Memory B cell (primary cell): Measurements from ENCODE around the gene HIVEP3.
"Not testable (repeated sequence)": the region's sequence is repeated elsewhere in the genome, so short reads cannot be mapped to it uniquely, and the experiment has no call there.

Experiments used
- ATAC-seq: fragments of 150-1000 bp; cut with Tn5 transposase; 2 replicates; pipeline ENCODE4 v1.10.0; 2021; ENCODE audit warnings: low read depth, mild to moderate bottlenecking, moderate library complexity
- DNase-seq, 2 donors: peaks; one replicate each; pipeline ENCODE4 v3.0.0; 2022; ENCODE audit warnings: low spot score in 2 of 2
- H3K27ac Mint-ChIP-seq: one replicate; pipeline ENCODE4 v1.8.0; 2022; ENCODE audit warnings: mild to moderate bottlenecking, moderate library complexity, mixed read lengths
- H3K27me3 Mint-ChIP-seq: one replicate; pipeline ENCODE4 v1.8.0; 2022; ENCODE audit warnings: mixed read lengths
- H3K36me3 Mint-ChIP-seq: one replicate; pipeline ENCODE4 v1.8.0; 2022; ENCODE audit warnings: mild to moderate bottlenecking, mixed read lengths
- H3K4me1 Mint-ChIP-seq: one replicate; pipeline ENCODE4 v1.8.0; 2022; ENCODE audit warnings: mixed read lengths
- H3K4me3 Mint-ChIP-seq: one replicate; pipeline ENCODE4 v1.8.0; 2022; ENCODE audit warnings: mild to moderate bottlenecking, moderate library complexity, mixed read lengths
- H3K9me3 Mint-ChIP-seq: one replicate; pipeline ENCODE4 v1.8.0; 2022; ENCODE audit warnings: mixed read lengths

The HIVEP3 gene

GRCh38 chr1:41709873-41710272 is 208.8 kb downstream of the HIVEP3 start:
- Mint-ChIP-seq H3K36me3 (no peaks in the 10 kb centered on the region), H3K4me3 (no peak overlapping the region), H3K4me1 (peaks cover 10% of the 10 kb centered on the region), H3K27ac (no peak overlapping the region), H3K9me3 (no peaks in the 10 kb centered on the region), H3K27me3 (peaks cover 1% of the 10 kb centered on the region)
- DNase-seq (no peak), ATAC-seq (no peak)

GRCh38 chr1:41709331-41709730 is 209.4 kb downstream of the HIVEP3 start:
- H3K4me1 Mint-ChIP-seq: peaks cover 10% of the 10 kb centered on the region
- peaks cover 1% of the 10 kb centered on the region for H3K27me3 Mint-ChIP-seq
- no peak overlapping the region for H3K4me3 Mint-ChIP-seq
- no peak for ATAC-seq
- H3K9me3 Mint-ChIP-seq: no peaks in the 10 kb centered on the region
- no peak overlapping the region for H3K27ac Mint-ChIP-seq
- no peaks in the 10 kb centered on the region for H3K36me3 Mint-ChIP-seq
- no peak for DNase-seq

GRCh38 chr1:41708332-41708731 is 210.4 kb downstream of the HIVEP3 start:
- peaks cover 10% of the 10 kb centered on the region for H3K4me1 Mint-ChIP-seq
- peaks cover 1% of the 10 kb centered on the region for H3K27me3 Mint-ChIP-seq
- peak; percentile 64 for ATAC-seq
- H3K9me3 Mint-ChIP-seq: no peaks in the 10 kb centered on the region
- no peak overlapping the region for H3K4me3 Mint-ChIP-seq
- no peaks in the 10 kb centered on the region for H3K36me3 Mint-ChIP-seq
- no peak overlapping the region for H3K27ac Mint-ChIP-seq
- no peak for DNase-seq

- Mint-ChIP-seq H3K9me3 (no peaks in the 10 kb centered on the region), H3K4me1 (peaks cover 10% of the 10 kb centered on the region), H3K27me3 (peaks cover 1% of the 10 kb centered on the region), H3K4me3 (no peak overlapping the region), H3K36me3 (no peaks in the 10 kb centered on the region), H3K27ac (no peak overlapping the region)
- ATAC-seq: no peak
- DNase-seq: no peak
Observed at GRCh38 chr1:41707793-41708192, 210.9 kb downstream of the HIVEP3 start.

GRCh38 chr1:41705798-41706197 is 212.9 kb downstream of the HIVEP3 start:
- Mint-ChIP-seq H3K9me3 (no peaks in the 10 kb centered on the region), H3K36me3 (no peaks in the 10 kb centered on the region), H3K4me1 (peaks cover 10% of the 10 kb centered on the region), H3K4me3 (no peak overlapping the region), H3K27me3 (peaks cover 1% of the 10 kb centered on the region), H3K27ac (no peak overlapping the region)
- DNase-seq: no peak
- no peak for ATAC-seq

GRCh38 chr1:41704196-41704595 is 214.5 kb downstream of the HIVEP3 start:
- Mint-ChIP-seq H3K4me1 (peaks cover 14% of the 10 kb centered on the region), H3K9me3 (no peaks in the 10 kb centered on the region), H3K27ac (no peak overlapping the region), H3K27me3 (peaks cover 1% of the 10 kb centered on the region), H3K36me3 (no peaks in the 10 kb centered on the region), H3K4me3 (no peak overlapping the region)
- ATAC-seq (no peak), DNase-seq (no peak)

- Mint-ChIP-seq H3K27ac (no peak overlapping the region), H3K36me3 (no peaks in the 10 kb centered on the region), H3K4me3 (no peak overlapping the region), H3K27me3 (peaks cover 1% of the 10 kb centered on the region), H3K9me3 (no peaks in the 10 kb centered on the region), H3K4me1 (peaks cover 20% of the 10 kb centered on the region)
- ATAC-seq: no peak
- DNase-seq: no peak
Observed at GRCh38 chr1:41702771-41703170, 216.0 kb downstream of the HIVEP3 start.

- no peak for DNase-seq
- Mint-ChIP-seq H3K27ac (no peak overlapping the region), H3K36me3 (no peaks in the 10 kb centered on the region), H3K27me3 (no peaks in the 10 kb centered on the region), H3K4me1 (peaks cover 20% of the 10 kb centered on the region), H3K9me3 (no peaks in the 10 kb centered on the region), H3K4me3 (no peak overlapping the region)
- ATAC-seq: no peak
Observed at GRCh38 chr1:41700986-41701535, 217.7 kb downstream of the HIVEP3 start.

- Mint-ChIP-seq H3K9me3 (no peaks in the 10 kb centered on the region), H3K27ac (no peak overlapping the region), H3K36me3 (no peaks in the 10 kb centered on the region), H3K4me3 (no peak overlapping the region), H3K4me1 (peaks cover 20% of the 10 kb centered on the region), H3K27me3 (no peaks in the 10 kb centered on the region)
- DNase-seq: no peak
- ATAC-seq: no peak
Observed at GRCh38 chr1:41700581-41700980, 218.1 kb downstream of the HIVEP3 start.

- Mint-ChIP-seq H3K27ac (no peak overlapping the region), H3K4me3 (no peak overlapping the region), H3K4me1 (peaks cover 20% of the 10 kb centered on the region), H3K27me3 (no peaks in the 10 kb centered on the region), H3K36me3 (no peaks in the 10 kb centered on the region), H3K9me3 (no peaks in the 10 kb centered on the region)
- ATAC-seq (no peak), DNase-seq (no peak)
Observed at GRCh38 chr1:41699861-41700248, 218.9 kb downstream of the HIVEP3 start.

- peak overlapping the region; percentile 11 for H3K4me3 Mint-ChIP-seq
- DNase-seq (peak in 1 of 2 donors; percentile 32), ATAC-seq (peak; percentile 98)
Observed at GRCh38 chr1:41698916-41699860, 219.5 kb downstream of the HIVEP3 start.

GRCh38 chr1:41696381-41696780 is 222.3 kb downstream of the HIVEP3 start:
- Mint-ChIP-seq H3K27me3 (no peaks in the 10 kb centered on the region), H3K27ac (no peak overlapping the region), H3K4me1 (peaks cover 20% of the 10 kb centered on the region), H3K9me3 (no peaks in the 10 kb centered on the region), H3K36me3 (no peaks in the 10 kb centered on the region), H3K4me3 (no peak overlapping the region)
- ATAC-seq: no peak
- no peak for DNase-seq

More at GRCh38 chr1:41698916-41699860, 219.5 kb downstream of the HIVEP3 start:
- peaks cover 20% of the 10 kb centered on the region for H3K4me1 Mint-ChIP-seq
- H3K27ac Mint-ChIP-seq: peak overlapping the region; percentile 60
- H3K27me3 Mint-ChIP-seq: no peaks in the 10 kb centered on the region
- no peaks in the 10 kb centered on the region for H3K9me3 Mint-ChIP-seq
- no peaks in the 10 kb centered on the region for H3K36me3 Mint-ChIP-seq

- no peak overlapping the region for H3K27ac Mint-ChIP-seq
Observed at GRCh38 chr1:41695118-41695745, 223.5 kb downstream of the HIVEP3 start.

GRCh38 chr1:41691966-41692365 is 226.8 kb downstream of the HIVEP3 start:
- not testable (repeated sequence) for DNase-seq, ATAC-seq, H3K4me1 Mint-ChIP-seq

More at GRCh38 chr1:41695118-41695745, 223.5 kb downstream of the HIVEP3 start:
- ATAC-seq (no peak), DNase-seq (no peak)
- Mint-ChIP-seq H3K4me3 (no peak overlapping the region), H3K4me1 (peaks cover 20% of the 10 kb centered on the region), H3K36me3 (no peaks in the 10 kb centered on the region), H3K27me3 (no peaks in the 10 kb centered on the region), H3K9me3 (no peaks in the 10 kb centered on the region)

More at GRCh38 chr1:41691966-41692365, 226.8 kb downstream of the HIVEP3 start:
- H3K27ac Mint-ChIP-seq, H3K4me3 Mint-ChIP-seq, H3K27me3 Mint-ChIP-seq, H3K9me3 Mint-ChIP-seq, H3K36me3 Mint-ChIP-seq: not testable (repeated sequence)
